GM18526 (cell line): ENCODE measurements around the gene PRPF38B.

Experiments
- POLR2A ChIP-seq: IDR thresholded peaks from 3 replicates; pipeline ENCODE4 v1.6.1; 2011; ENCODE audit not compliant: insufficient read length; ENCODE audit errors: extremely low read depth

PRPF38B gene

DNA sequence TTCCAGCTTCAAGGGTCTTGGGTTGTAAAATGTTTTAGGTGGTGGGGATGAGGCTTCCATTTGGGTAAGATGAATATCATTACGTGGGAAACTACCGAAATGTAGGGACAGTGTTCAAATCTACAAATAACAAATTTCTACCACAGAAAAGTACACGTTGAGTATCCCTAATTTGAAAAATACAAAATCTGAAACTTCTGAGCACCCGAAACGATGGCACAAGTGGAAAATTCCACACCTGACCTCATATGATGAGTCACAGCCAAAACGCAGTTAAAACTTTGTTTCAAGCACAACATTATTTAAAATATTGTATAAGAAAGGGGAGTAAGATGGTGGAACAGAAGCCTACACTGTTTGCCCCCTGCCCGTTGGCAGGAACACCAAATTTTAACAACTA lies 22.4 kb upstream of the PRPF38B start:
- no peak for TF ChIP-seq POLR2A

GRCh38 chr1:108670131-108670773 lies 21.9 kb upstream of the PRPF38B start:
- TF ChIP-seq POLR2A: no peak

DNA sequence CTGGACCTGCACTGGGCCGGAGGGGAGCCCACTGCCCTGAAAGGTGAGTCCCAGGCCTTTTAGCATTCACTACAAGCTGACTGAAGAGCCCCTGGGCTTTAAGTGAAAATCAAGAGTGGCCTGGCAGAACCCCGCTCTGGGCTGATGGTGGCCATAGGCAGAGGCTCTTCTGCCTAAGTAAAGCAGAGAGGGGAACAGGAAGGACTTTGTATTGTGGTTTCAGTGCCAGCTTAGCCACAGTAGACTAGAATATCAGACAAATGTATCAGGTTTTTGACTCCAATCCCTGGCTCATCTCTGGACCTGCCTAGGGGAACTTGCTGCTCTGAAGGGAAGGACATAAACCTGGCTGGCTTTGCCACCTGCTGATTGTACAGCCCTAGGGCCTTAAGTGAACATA lies 21.0 kb upstream of the PRPF38B start:
- no peak for TF ChIP-seq POLR2A

DNA sequence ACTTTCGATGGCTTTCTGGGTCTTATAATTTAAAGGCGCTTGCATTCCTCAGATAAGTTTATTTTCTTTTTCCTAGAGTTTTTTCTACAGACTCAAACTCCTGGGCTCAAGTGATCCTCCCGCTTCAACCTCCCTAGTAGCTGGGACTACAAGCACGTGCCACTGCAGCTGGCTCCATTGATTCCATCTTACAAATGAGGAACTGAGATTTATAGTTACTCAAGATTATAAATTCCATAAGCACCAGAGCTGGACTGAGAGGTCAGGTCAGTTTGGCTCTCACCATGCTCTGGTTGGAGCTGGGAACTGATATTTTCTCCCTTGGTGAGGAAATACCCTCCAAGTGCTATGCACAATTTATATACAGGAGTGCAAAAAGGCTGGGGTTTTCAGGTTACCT lies 13.4 kb upstream of the PRPF38B start:
- no peak for TF ChIP-seq POLR2A

- TF ChIP-seq POLR2A: no peak
Measured at GRCh38 chr1:108679586-108680213, 12.4 kb upstream of the PRPF38B start.

- no peak for TF ChIP-seq POLR2A
Measured at GRCh38 chr1:108685529-108685928, 6.6 kb upstream of the PRPF38B start.

GRCh38 chr1:108686614-108687313 lies 5.3 kb upstream of the PRPF38B start:
- TF ChIP-seq POLR2A: no peak

- TF ChIP-seq POLR2A: no peak
Measured at GRCh38 chr1:108691128-108691941, 775 bp upstream of the PRPF38B start.

DNA sequence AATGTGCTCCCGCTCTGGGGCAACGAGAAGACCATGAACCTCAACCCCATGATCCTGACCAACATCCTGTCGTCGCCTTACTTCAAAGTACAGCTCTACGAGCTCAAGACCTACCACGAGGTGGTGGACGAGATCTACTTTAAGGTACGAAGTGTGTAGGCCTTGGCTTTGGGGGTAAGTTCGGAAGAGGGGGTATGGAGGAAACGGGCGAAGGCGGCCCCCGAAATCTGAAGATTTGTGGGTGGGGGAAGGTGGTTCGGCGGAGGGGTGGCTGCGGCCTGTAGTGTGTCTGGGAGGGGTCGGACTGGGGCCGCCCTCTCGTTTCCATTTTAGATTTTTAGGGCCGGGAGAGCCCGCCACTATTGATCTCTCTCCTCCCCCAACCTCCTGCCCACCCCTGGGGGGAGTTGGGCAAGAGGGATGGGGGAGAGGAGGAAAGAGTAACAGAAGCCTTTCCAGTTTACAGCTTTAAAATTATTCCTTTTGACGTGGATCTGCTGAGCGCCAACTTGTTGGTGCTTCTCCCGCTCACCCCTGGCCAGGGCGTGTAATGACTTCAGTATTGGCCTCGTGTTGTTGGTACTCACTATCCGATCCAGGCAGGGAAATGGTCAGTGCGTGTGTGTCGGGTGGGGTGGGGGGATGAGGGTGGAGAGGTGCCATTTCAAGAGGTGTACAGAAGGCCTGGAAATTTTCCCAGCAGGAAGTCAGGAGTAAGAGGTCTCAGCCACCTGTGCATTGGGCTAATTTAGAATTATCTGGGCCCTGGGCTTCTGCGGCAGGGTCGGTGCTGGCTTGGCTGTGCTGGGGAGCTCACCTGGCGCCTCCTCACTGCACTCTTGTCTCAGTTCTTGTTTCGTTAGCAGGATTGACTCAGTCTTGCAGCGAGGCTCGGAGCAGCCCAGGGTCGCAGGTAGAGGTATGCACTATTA lies 880 bp downstream of the PRPF38B start:
- TF ChIP-seq POLR2A: no peak

GRCh38 chr1:108695535-108695934 lies 3.4 kb downstream of the PRPF38B start:
- TF ChIP-seq POLR2A: no peak

DNA sequence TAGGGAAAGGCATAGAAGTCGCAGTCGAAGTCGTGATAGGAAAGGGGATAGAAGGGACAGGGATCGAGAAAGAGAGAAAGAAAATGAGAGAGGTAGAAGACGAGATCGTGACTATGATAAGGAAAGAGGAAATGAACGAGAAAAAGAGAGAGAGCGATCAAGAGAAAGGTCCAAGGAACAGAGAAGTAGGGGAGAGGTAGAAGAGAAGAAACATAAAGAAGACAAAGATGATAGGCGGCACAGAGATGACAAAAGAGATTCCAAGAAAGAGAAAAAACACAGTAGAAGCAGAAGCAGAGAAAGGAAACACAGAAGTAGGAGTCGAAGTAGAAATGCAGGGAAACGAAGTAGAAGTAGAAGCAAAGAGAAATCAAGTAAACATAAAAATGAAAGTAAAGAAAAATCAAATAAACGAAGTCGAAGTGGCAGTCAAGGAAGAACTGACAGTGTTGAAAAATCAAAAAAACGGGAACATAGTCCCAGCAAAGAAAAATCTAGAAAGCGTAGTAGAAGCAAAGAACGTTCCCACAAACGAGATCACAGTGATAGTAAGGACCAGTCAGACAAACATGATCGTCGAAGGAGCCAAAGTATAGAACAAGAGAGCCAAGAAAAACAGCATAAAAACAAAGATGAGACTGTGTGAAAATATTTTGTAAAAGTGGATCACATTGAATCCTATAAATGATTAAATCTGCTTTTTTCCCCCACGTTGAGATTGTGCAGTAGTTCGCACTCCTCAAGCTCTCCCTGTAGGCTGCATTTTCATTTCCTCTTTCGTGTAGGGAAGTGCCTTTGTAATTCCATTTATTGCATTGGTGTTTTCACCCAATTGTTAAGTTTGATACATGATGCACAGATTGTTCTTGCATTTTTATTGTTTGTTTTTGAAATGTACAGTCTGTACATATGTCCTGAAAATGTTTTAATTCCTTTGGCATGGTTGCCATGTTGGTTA lies 7.5 kb downstream of the PRPF38B start:
- no peak for TF ChIP-seq POLR2A

DNA sequence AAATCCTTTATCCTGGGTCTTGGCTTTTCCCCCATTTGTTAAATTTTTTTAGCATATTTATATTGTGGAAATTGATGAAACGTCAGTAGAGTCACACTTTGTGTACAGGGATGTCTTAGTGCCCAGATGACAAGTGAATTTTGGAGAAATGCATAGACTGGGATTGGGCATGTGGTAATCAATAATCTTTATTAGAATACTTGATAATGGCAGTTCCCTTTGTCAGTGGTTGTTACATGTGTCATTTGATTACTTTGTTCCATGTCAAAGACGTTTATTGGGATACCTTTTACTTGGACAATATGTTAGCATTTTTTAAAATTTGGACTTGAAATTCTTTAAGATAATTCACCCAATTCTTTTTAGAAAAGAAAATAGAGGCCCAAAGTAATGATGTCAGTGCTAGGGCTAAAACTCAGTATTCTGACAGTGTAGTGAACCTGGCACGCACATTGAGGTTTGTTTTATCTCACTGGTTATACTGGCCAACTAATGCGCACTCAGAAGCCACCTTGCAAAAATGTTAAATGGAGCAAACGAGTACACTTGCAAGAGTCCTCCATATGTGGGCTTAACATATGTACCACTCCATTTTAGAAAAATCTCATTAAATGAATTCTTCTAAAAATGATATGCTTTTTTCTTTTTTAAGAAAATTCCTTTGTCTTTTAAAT lies 9.2 kb downstream of the PRPF38B start:
- no peak for TF ChIP-seq POLR2A

GRCh38 chr1:108703939-108704338 lies 11.8 kb downstream of the PRPF38B start:
- TF ChIP-seq POLR2A: no peak
